ENCODE data around the gene PAX2. TPM values are rescaled to one million over a fixed set of nuclear protein-coding genes. Genes with fewer than 3 reads are reported as not detected.

PAX2 gene
- total RNA-seq, 1 experiment from 2014 or later: not detected

- Histone ChIP-seq H3T11ph (ENCODE audit: low read length) (no peak overlapping the region), H3K56ac (ENCODE audit: insufficient read length, low read depth, low read length) (no peak overlapping the region), H3K4me1 (ENCODE audit: insufficient read depth, low read length) (peaks cover 6% of the 10 kb centered on the region; the same call in 1 of the 2 replicates), H4K8ac (replicated peaks; ENCODE audit: insufficient read length, low read depth, low read length) (no peak overlapping the region), H3K4me2 (ENCODE audit: insufficient read depth, insufficient read length, low read length) (no peak overlapping the region), H2BK120ac (ENCODE audit: low read depth, low read length, poor library complexity, severe bottlenecking) (no peak overlapping the region), H3K79me2 (ENCODE audit: insufficient read depth, low read length) (no peaks in the 10 kb centered on the region), H2BK5ac (ENCODE audit: insufficient read length, low read length) (no peak overlapping the region), H4K5ac (ENCODE audit: insufficient read length, low read depth, low read length) (no peak overlapping the region), H3K23ac (ENCODE audit: insufficient read length, low read depth, low read length) (no peak overlapping the region), H2AK5ac (ENCODE audit: insufficient read length, low read length) (no peak overlapping the region), H2BK20ac (ENCODE audit: low read depth, low read length, poor library complexity, severe bottlenecking) (no peak overlapping the region), H3K27me3 (ENCODE audit: insufficient read depth, low read length) (no peaks in the 10 kb centered on the region; the same call in 1 of the 2 replicates), H2AFZ (ENCODE audit: low read length) (no peak overlapping the region), H3K23me2 (ENCODE audit: insufficient read length, low read depth, low read length, poor library complexity, severe bottlenecking) (no peaks in the 10 kb centered on the region), H3K4ac (ENCODE audit: low read depth, low read length) (no peak overlapping the region), H4K91ac (ENCODE audit: insufficient read length, low read depth, low read length) (no peak overlapping the region), H3K27ac (ENCODE audit: insufficient read length, low read depth, low read length) (no peak overlapping the region), H3K9ac (ENCODE audit: extremely low read depth, insufficient read length, low read length) (no peak overlapping the region), H3K79me1 (ENCODE audit: insufficient read depth, low read depth, low read length, poor library complexity, severe bottlenecking) (no peaks in the 10 kb centered on the region), H3K9me3 (ENCODE audit: control insufficient read depth, low read depth, low read length) (no peaks in the 10 kb centered on the region), H3K14ac (ENCODE audit: insufficient read depth, low read length) (no peak overlapping the region), H4K20me1 (ENCODE audit: control insufficient read depth, insufficient read depth, insufficient read length) (no peaks in the 10 kb centered on the region), H2BK12ac (ENCODE audit: insufficient read length, low read depth, low read length) (no peak overlapping the region), H3K18ac (ENCODE audit: insufficient read length, low read depth, low read length) (no peak overlapping the region), H2BK15ac (ENCODE audit: low read depth, low read length) (no peak overlapping the region)
- H3K4me3 Mint-ChIP-seq: no peak overlapping the region
- TF ChIP-seq CTCF (conservative IDR thresholded peaks at IDR 0.05): no peak
- H3K36me3 Mint-ChIP-seq (ENCODE audit: insufficient read depth in 1 of 3, low read depth in 3 of 3): no peaks in the 10 kb centered on the region
- whole genome bisulfite sequencing (ENCODE audit: extremely low coverage, insufficient read length, low lambda C conversion rate): no CpG with 5 or more reads among the region's 10 CpGs
- no peaks in the 10 kb centered on the region for H3K9me3 Mint-ChIP-seq
- no peak overlapping the region; a peak in 1 of 7 replicates for H3K27ac Mint-ChIP-seq
- peaks cover 90% of the 10 kb centered on the region for H3K27me3 Mint-ChIP-seq (ENCODE audit: low read depth)
- DNase-seq: no peak
- H3K4me1 Mint-ChIP-seq: peaks cover 18 to 34% of the 10 kb centered on the region in 2 experiments
Measured at GRCh38 chr10:100802607-100803006, 57.2 kb downstream of the PAX2 start.
